Measurements from ENCODE around the gene PPM1H.
"Not testable (repeated sequence)": the region's sequence is repeated elsewhere in the genome, so short reads cannot be mapped to it uniquely, and the experiment has no call there.

GRCh38 chr12:62760341-62760740 lies 174.6 kb downstream of the PPM1H start:
- not testable (repeated sequence) for TF ChIP-seq POLR2A (IDR thresholded peaks at IDR 0.05); CTCF (IDR thresholded peaks at IDR 0.05 in 4 of 5, conservative IDR thresholded peaks at IDR 0.05 in 1 of 5)

All from gastrocnemius medialis (tissue), 4 donors.